Measurements from ENCODE around the gene KCTD5.
"Not testable (repeated sequence)": the region's sequence is repeated elsewhere in the genome, so short reads cannot be mapped to it uniquely, and the experiment has no call there.

The KCTD5 gene

DNA sequence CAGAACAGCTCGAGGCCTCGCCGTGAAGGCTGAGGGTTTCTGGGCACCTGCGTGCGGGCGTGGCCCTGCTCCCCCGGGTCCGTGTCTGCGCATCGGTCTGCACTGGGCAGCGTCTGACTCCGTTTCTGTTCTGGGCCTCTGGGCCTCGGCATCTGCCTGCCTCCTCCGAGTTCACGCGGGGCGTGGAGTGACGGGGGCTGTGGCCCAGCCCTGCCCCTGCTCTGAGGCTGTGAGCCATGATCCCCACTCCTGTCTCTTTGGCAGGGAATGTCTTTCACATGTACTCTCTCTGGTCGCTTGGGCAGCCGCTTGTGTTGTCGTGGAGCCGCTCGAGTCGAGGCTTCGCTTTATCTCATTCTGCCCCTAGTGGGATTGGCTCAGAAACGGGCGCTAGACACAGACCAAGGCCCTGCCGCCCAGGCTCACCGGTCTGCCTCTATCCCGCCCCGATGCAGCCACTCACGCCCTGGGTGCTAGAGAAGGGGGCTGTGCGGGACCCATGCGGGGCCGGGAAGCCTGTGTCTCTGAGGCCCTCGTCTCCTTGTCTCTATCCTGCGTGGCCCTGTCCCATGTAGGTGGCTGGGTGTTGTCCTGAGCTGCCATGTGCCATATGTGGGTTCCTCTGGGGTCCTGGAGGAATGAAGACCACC lies 14.4 kb downstream of the KCTD5 start:
- not testable (repeated sequence) for DNase-seq (ENCODE audit: extremely low read depth in 1 of 2, low read depth in 1 of 2)

- DNase-seq (ENCODE audit: extremely low read depth in 1 of 2, low read depth in 1 of 2), result no peak
These were observed 15.2 kb downstream of the KCTD5 start for GRCh38 chr16:2697401-2697948.

DNA sequence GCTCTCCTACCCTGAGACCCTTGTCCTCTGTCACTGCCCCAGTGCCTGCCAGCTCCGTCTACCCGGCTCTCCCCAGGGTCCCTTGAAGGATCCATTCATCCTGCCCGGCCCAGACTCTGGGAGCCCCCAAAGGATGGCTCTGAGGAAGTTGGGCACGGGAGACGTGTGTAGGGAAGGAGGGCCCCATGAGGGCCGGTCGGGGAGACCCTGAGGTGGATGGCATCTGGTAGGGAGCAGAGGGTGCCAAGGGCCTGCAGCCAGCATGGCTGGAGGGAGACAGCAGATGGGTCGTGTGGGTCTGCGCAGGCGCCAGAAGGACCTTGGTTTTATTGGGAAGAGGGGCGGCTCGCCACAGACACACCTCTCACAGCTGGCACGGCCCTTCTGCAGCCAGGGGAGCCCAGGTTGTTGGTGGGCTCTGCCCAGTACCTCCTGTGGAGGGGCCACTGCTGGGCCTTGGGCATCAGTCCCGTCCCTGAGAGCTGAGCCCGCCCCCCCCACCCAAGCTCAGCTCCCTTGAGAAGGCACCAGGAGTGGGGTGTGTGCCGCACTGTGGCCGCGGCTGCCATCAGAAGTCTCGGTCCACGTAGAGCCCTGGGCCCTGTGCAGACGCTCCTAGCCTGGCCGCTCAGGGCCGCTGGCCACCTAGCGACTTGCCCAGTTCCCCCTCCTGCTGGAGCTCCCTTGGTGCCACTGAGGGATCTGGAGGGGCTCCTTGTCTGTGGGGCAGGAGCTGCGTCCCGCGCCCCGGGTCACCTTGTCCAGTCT lies 16.0 kb downstream of the KCTD5 start:
- DNase-seq (ENCODE audit: extremely low read depth in 1 of 2, low read depth in 1 of 2), result no peak

DNA sequence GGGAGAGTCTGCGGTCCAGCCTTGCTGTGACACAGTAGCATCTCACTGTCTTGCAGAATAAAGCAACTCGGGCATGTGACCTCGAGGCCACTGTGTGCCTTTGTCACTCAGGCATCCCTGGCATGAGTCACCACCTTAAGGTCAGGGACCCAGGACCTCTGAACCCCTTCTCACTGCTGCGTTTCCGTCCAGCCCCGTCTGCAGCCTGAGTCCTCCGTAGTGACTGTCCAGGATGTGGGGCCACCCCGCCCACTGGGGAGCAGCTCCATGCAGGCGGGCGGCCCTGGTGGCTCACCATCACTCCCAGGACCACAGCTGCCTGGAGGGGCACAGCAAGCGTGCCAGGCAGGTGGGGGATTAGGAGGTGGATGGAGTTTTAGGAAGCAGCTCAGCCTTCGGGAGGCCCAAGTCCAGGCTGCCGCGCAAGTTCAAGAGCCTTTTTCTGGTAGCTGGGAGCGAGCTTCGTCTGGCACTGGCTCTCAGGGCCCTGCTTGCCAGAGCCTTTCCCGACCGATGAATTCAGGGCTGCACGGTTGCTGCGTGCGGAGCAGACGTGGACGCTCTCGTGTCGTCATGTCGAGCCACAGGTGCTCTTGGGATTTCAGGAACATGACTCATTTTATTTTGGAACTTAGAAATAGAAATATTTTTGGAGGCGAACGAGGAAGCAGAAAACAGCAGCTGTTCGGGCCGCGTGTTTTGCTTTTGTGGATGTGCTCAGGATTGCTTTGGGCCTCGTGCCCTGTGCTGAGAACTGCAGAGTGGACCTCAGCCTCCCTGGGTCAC lies 16.8 kb downstream of the KCTD5 start:
- no peak for DNase-seq (ENCODE audit: extremely low read depth in 1 of 2, low read depth in 1 of 2)

GRCh38 chr16:2699791-2700600 lies 17.7 kb downstream of the KCTD5 start:
- no peak for DNase-seq (ENCODE audit: extremely low read depth in 1 of 2, low read depth in 1 of 2)

DNA sequence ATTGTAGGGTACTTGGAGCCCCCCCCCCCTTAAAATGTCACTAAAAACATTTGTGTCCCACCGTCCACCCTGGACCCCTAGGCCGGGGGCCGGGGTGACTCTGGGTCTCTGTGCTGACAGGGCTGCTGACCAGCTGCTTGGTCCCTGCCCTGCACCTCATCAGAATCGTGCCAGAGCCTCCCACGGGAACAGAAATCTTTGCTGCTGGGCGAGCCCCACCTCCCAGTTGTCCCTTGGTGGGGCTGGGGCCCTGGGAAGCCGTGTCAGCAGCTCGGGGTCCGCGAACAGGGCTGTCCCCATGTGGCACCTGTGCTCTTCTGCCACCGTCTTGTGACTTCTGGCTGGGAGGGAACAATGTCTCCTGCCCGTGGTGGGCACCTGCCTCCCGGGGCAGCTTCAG lies 18.5 kb downstream of the KCTD5 start:
- DNase-seq (ENCODE audit: extremely low read depth in 1 of 2, low read depth in 1 of 2), result no peak

- DNase-seq (ENCODE audit: extremely low read depth in 1 of 2, low read depth in 1 of 2), result no peak
These were observed 18.9 kb downstream of the KCTD5 start for GRCh38 chr16:2701272-2701671.

DNA sequence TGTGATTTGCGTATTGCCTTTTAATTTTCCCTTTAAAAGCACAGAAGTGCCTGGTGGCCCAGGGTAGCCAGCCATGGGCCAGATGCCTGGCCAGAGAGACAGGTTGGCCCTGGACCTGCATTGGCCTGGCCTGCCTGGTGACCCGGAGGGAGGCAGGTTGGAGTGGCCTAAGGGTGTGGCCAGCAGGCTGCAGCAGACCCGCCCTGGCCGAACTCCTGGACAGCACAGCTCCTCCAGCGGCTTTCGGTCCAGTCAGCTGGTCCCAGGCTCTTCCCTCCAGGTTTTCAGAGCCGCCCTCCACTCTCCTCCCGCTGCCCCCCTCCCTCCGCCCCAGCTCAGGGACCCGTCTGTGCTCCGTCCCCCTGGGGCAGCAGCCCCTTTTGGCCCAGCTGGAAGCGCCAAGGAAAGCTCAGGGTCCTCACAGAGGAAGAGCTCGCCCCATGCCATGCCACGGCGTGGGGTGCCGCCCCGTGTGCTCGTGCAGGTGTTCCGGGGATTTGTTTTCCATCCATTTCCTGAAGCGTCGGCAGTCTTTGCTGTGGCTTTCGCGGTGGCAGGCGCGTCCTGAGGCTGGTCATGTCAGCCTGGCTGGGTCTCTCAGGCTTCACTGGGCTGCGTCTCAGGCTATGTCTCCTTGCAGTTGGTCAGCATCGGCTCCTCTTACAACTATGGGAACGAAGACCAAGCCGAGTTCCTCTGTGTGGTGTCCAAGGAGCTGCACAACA lies 19.6 kb downstream of the KCTD5 start:
- no peak for DNase-seq (ENCODE audit: extremely low read depth in 1 of 2, low read depth in 1 of 2)

GRCh38 chr16:2702438-2702825 lies 20.1 kb downstream of the KCTD5 start:
- DNase-seq (ENCODE audit: extremely low read depth in 1 of 2, low read depth in 1 of 2), result no peak

DNA sequence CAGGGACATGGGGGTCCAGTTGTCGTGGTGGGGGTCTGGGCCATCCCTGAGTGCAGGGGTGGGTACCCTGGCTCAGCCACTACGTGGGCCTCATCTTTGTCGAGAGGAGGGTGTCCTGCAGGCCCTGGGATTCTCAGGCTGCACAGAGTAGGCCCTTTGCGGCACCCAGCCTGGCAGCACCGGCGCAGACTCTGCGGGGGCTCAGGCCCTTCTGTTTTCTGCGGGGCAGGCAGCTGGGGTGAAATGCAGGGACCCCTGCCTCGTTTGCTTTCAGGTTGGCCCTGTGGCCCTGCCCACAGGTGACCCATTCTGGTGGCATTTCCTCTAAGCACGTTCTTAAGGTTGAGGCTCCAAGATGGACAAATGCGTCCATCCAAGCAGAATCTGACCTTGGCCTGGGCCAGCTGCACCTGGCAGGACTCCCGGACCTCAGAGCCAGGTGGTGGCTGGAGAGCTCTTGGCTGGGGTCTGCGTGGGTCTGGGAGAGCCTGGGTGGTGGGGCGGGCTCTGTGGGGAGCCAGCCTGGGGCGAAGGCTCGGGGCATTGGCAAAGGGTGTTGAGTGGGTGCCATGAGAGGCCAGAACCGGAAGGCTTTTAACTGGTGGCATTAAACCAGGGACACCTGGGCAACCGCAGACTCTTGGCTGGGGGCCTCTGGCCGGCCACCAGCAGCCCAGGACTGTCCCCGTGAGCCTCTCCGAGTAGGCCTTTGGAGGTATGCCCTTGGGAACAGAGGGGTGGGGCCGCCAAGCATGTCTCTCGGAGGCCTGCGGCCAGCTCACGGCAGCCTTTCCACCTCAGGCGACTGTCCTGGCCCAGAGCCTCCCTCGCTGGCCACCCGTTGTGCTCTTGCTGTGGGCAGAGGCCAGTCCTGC lies 20.8 kb downstream of the KCTD5 start:
- no peak for DNase-seq (ENCODE audit: extremely low read depth in 1 of 2, low read depth in 1 of 2)

DNA sequence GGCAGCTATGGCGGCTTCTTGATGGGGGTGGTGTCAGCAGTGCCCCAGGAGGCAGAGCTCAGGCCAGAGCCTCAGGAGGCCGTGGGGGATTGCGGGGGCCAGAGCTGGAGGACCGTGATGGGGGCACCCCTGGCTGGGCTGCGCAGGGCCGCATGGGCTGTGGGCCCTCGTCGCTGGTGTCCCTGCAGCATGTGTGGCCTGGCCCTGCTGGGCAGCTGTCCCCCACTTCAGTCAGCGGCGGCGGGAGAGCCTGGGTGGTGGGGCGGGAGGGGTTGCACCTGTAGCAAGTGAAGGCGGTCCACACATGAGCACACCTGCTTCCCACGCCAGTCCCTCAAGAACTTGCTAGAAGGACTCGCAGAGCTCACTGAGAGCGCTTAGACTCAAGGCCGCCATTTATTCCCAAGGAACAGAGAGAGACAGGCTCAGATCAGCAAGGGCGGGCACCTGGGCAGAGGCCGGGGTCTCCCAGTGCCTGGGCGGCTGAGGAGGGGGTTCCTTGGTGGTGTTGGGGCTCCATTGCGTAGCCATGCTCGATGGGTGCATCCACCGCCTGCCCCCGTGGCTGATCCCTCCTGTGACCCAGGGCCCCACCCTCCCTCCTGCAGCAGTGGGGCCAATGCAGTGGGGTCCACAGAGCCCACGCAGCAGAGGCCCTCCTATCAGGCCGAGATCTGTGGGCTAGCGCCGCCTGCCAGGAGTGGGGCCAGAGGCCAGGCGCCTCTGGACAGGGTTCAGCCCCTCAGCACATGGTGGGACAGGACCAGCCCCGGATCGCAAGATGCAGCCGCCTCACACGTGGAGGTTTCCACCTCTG lies 22.1 kb downstream of the KCTD5 start:
- no peak for DNase-seq (ENCODE audit: extremely low read depth in 1 of 2, low read depth in 1 of 2)

DNA sequence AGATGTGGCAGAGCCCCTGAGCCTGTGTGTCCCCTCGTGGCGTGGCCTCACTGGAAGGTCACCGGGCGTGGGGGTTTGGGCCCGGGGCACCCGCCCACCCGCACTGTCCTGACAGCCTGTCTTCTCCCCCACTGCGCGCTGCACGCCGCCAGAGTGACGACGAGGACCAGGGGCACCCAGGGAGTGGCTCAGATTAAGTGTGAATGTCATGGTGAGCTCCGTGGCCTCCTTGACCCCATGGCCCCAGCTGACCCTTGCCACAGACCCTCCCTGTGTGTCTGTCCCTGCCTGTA lies 22.6 kb downstream of the KCTD5 start:
- DNase-seq (ENCODE audit: extremely low read depth in 1 of 2, low read depth in 1 of 2), result no peak

- no peak for DNase-seq (ENCODE audit: extremely low read depth in 1 of 2, low read depth in 1 of 2)
These were observed 23.0 kb downstream of the KCTD5 start for GRCh38 chr16:2705351-2705750.

GRCh38 chr16:2706085-2706484 lies 23.8 kb downstream of the KCTD5 start:
- DNase-seq (ENCODE audit: extremely low read depth in 1 of 2, low read depth in 1 of 2), result no peak

- no peak for DNase-seq (ENCODE audit: extremely low read depth in 1 of 2, low read depth in 1 of 2)
These were observed 24.4 kb downstream of the KCTD5 start for GRCh38 chr16:2706611-2707311.

- DNase-seq (ENCODE audit: extremely low read depth in 1 of 2, low read depth in 1 of 2), result no peak
These were observed 25.3 kb downstream of the KCTD5 start for GRCh38 chr16:2707368-2708289.

DNA sequence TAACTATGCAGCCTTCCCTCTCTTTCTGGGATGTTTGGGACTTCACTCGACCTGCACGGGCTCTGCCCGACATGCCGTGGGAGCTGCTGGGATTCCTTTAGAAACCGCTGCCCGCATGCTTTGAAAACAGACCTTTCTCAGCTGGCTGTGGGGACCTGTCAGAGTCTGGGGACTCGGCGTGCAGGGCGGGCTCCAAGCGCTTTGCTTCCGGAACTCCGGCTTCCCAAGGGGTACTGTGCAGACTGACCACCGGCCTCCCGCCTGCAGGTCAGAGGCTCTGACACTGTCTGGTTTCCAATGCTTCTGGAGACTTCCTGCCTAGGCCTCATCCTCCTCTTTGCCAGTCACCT lies 25.9 kb downstream of the KCTD5 start:
- DNase-seq (ENCODE audit: extremely low read depth in 1 of 2, low read depth in 1 of 2), result no peak

Measured in activated CD8-positive, alpha-beta memory T cell treated with anti-CD3 and anti-CD28 coated beads for 1 hour (primary cell).